H1 (cell line): ENCODE measurements around the gene SEPTIN1. TPM values are rescaled to one million over a fixed set of nuclear protein-coding genes. Genes with fewer than 3 reads are reported as not detected.

Experiments
- CTCF ChIA-PET: fragments of 300-600 bp; sonication (Branson Sonifier 250); formaldehyde crosslinking; loops from one replicate; lab custom pipeline; 2021; ENCODE audit not compliant: partially characterized antibody; lab: Charles Lee
- POLR2A ChIA-PET: fragments of 300-600 bp; sonication (Branson Sonifier 250); formaldehyde crosslinking; loops from one replicate; lab custom pipeline; 2021; ENCODE audit warnings: inconsistent platforms; ENCODE audit not compliant: partially characterized antibody; lab: Charles Lee
- DNase-seq, 2 experiments: peaks; one replicate each; pipeline versions ENCODE4 v3.0.0 to v3.0.0-alpha.2; 2010 to 2022; ENCODE audit warnings: low spot score in 2 of 2, low read depth in 1 of 2, mixed read lengths in 1 of 2
- FAIRE-seq: peaks from 2 replicates; lab custom pipeline; 2011; peaks lifted over from hg19 to GRCh38; lab: Jason Lieb, UNC
- H2AFZ ChIP-seq: 2 replicates; pipeline ENCODE4 v1.8.1; 2012; ENCODE audit warnings: low read length, inconsistent platforms
- H2AK5ac ChIP-seq: 2 replicates; pipeline ENCODE4 v1.6.1; 2013; ENCODE audit warnings: low read depth, low read length
- H2BK120ac ChIP-seq: replicated peaks from 2 replicates; pipeline ENCODE3; 2013; ENCODE audit warnings: low read depth, low read length, inconsistent platforms
- H2BK12ac ChIP-seq: 2 replicates; pipeline ENCODE4 v1.6.1; 2013; ENCODE audit warnings: low read depth, low read length
- H2BK15ac ChIP-seq: 2 replicates; pipeline ENCODE4 v1.6.1; 2013; ENCODE audit warnings: low read length
- H2BK20ac ChIP-seq: 2 replicates; pipeline ENCODE4 v1.6.1; 2013; ENCODE audit warnings: low read length
- H2BK5ac ChIP-seq: 2 replicates; pipeline ENCODE4 v1.6.1; 2013; ENCODE audit warnings: low read depth, low read length
- H3K14ac ChIP-seq: 2 replicates; pipeline ENCODE4 v1.6.1; 2013; ENCODE audit warnings: inconsistent platforms; ENCODE audit not compliant: insufficient read length
- H3K18ac ChIP-seq: 2 replicates; pipeline ENCODE4 v1.6.1; 2013; ENCODE audit warnings: low read length; ENCODE audit errors: extremely low read depth
- H3K23ac ChIP-seq: 2 replicates; pipeline ENCODE4 v1.6.1; 2013; ENCODE audit warnings: inconsistent platforms; ENCODE audit not compliant: insufficient read length
- H3K23me2 ChIP-seq: 2 replicates; pipeline ENCODE4 v1.6.1; 2013; ENCODE audit warnings: low read depth, low read length
- H3K27ac ChIP-seq: 2 replicates; pipeline ENCODE4 v1.6.1; 2011; ENCODE audit warnings: low read depth, low read length, inconsistent platforms
- H3K27me3 ChIP-seq, 4 experiments: replicated peaks in 1 of 4; 1 replicate in 1 of 4; 2 replicates in 3 of 4; pipeline versions ENCODE4 v1.6.1 to v1.8.1; 2011 to 2013; ENCODE audit warnings: low read length in 3 of 4, mild to moderate bottlenecking in 3 of 4, inconsistent platforms in 2 of 4, mixed read lengths in 2 of 4, moderate library complexity in 1 of 4; ENCODE audit not compliant: control insufficient read depth in 3 of 4, insufficient read depth in 3 of 4; ENCODE audit errors: extremely low read depth in 1 of 4
- H3K36me3 ChIP-seq, 4 experiments: 2 replicates each; pipeline versions ENCODE4 v1.6.1 to v1.8.1; 2011 to 2013; ENCODE audit warnings: mild to moderate bottlenecking in 4 of 4, low read length in 3 of 4, moderate library complexity in 2 of 4, control low read depth in 1 of 4, inconsistent platforms in 1 of 4; ENCODE audit not compliant: insufficient read depth in 4 of 4, control insufficient read depth in 2 of 4
- H3K4ac ChIP-seq: replicated peaks from 2 replicates; pipeline ENCODE3; 2013; ENCODE audit warnings: low read length, low read depth, mixed read lengths, inconsistent platforms; ENCODE audit not compliant: insufficient read length
- H3K4me1 ChIP-seq, 4 experiments: replicated peaks in 1 of 4; 1 replicate in 1 of 4; 2 replicates in 3 of 4; pipeline versions ENCODE4 v1.6.1 to v1.8.1; 2011 to 2013; ENCODE audit warnings: low read length in 3 of 4, inconsistent platforms in 2 of 4, mixed read lengths in 1 of 4; ENCODE audit not compliant: insufficient read depth in 4 of 4, control insufficient read depth in 3 of 4
- H3K4me2 ChIP-seq, 2 experiments: 2 replicates each; pipeline versions ENCODE4 v1.6.1 to v1.8.1; 2011 to 2013; ENCODE audit warnings: low read depth in 2 of 2, low read length in 2 of 2, control low read depth in 1 of 2, inconsistent platforms in 1 of 2, mild to moderate bottlenecking in 1 of 2; ENCODE audit not compliant: insufficient read depth in 1 of 2
- H3K4me3 ChIP-seq, 4 experiments: fragments of 200-600, 300-600 bp in 1 of 4; sonication (generic), shearing (Covaris generic), sonication (Bioruptor Twin) in 1 of 4; 2 replicates each; pipeline versions ENCODE4 v1.5.1 to v1.8.1; 2011 to 2016; ENCODE audit warnings: low read length in 4 of 4, low read depth in 3 of 4, control low read depth in 2 of 4, inconsistent platforms in 2 of 4, mild to moderate bottlenecking in 2 of 4, mixed read lengths in 1 of 4, moderate library complexity in 1 of 4; ENCODE audit not compliant: insufficient read depth in 2 of 4; ENCODE audit errors: extremely low read depth in 1 of 4
- H3K56ac ChIP-seq: replicated peaks from 2 replicates; pipeline ENCODE3; 2013; ENCODE audit warnings: low read depth, mild to moderate bottlenecking, mixed read lengths, low read length, inconsistent platforms; ENCODE audit not compliant: insufficient read length
- H3K79me1 ChIP-seq: 2 replicates; pipeline ENCODE4 v1.6.1; 2013; ENCODE audit warnings: low read depth, low read length, control low read depth
- H3K79me2 ChIP-seq, 2 experiments: 2 replicates each; pipeline versions ENCODE4 v1.6.1 to v1.8.1; 2012 to 2013; ENCODE audit warnings: low read length in 2 of 2, mild to moderate bottlenecking in 2 of 2, inconsistent platforms in 1 of 2; ENCODE audit not compliant: insufficient read depth in 2 of 2, control insufficient read depth in 1 of 2
- H3K9ac ChIP-seq, 4 experiments: replicated peaks in 1 of 4; 1 replicate in 1 of 4; 2 replicates in 3 of 4; pipeline versions ENCODE4 v1.6.1 to v1.8.1; 2011 to 2013; ENCODE audit warnings: low read depth in 3 of 4, low read length in 3 of 4, control low read depth in 2 of 4, mild to moderate bottlenecking in 2 of 4, moderate library complexity in 2 of 4, inconsistent platforms in 1 of 4; ENCODE audit errors: extremely low read depth in 1 of 4
- H3K9me3 ChIP-seq, 2 experiments: 2 replicates each; pipeline versions ENCODE4 v1.6.1 to v1.8.1; 2012 to 2013; ENCODE audit warnings: mild to moderate bottlenecking in 2 of 2, moderate library complexity in 2 of 2, control low read depth in 1 of 2, inconsistent platforms in 1 of 2, low read depth in 1 of 2, low read length in 1 of 2, mixed read lengths in 1 of 2; ENCODE audit not compliant: insufficient read depth in 2 of 2
- H4K20me1 ChIP-seq, 2 experiments: replicated peaks in 1 of 2; 2 replicates each; pipeline versions ENCODE3 to v1.8.1; 2011 to 2013; ENCODE audit warnings: inconsistent platforms in 2 of 2, low read length in 2 of 2, mild to moderate bottlenecking in 1 of 2; ENCODE audit not compliant: insufficient read depth in 2 of 2, control insufficient read depth in 1 of 2
- H4K5ac ChIP-seq: 2 replicates; pipeline ENCODE4 v1.6.1; 2013; ENCODE audit warnings: low read length, low read depth, mixed read lengths, inconsistent platforms; ENCODE audit not compliant: insufficient read length
- H4K8ac ChIP-seq: 2 replicates; pipeline ENCODE4 v1.8.0; 2013; ENCODE audit warnings: mild to moderate bottlenecking, moderate library complexity, low read length, inconsistent platforms; ENCODE audit not compliant: insufficient read depth; ENCODE audit errors: extremely low read depth
- H4K91ac ChIP-seq: replicated peaks from 2 replicates; pipeline ENCODE3; 2013; ENCODE audit warnings: low read length, mixed read lengths, inconsistent platforms; ENCODE audit not compliant: insufficient read length
- CHD1 ChIP-seq: IDR thresholded peaks from 2 replicates; pipeline ENCODE4 v1.6.1; 2012; ENCODE audit warnings: low read depth, low read length, improper control_type of control experiment
- CREB1 ChIP-seq: IDR thresholded peaks from 2 replicates; pipeline ENCODE4 v1.6.1; 2012; ENCODE audit warnings: inconsistent platforms
- GABPA ChIP-seq: IDR thresholded peaks from 2 replicates; pipeline ENCODE4 v1.6.1; 2011; ENCODE audit warnings: mild to moderate bottlenecking, low read length, moderate library complexity, borderline replicate concordance; ENCODE audit not compliant: insufficient read depth
- HDAC2 ChIP-seq, 2 experiments: fragments of 300-600 bp in 1 of 2; sonication (generic) in 1 of 2; IDR thresholded peaks; 2 replicates each; pipeline ENCODE4 v1.6.1; 2011 to 2012; ENCODE audit warnings: low read depth in 2 of 2, low read length in 2 of 2, mild to moderate bottlenecking in 2 of 2, moderate library complexity in 2 of 2, borderline replicate concordance in 1 of 2, inconsistent platforms in 1 of 2
- HDAC6 ChIP-seq: IDR thresholded peaks from one replicate; pipeline ENCODE4 v1.7.1; 2012; ENCODE audit warnings: low read depth, mild to moderate bottlenecking, inconsistent platforms, low read length, moderate library complexity
- JUN ChIP-seq: IDR thresholded peaks from 2 replicates; pipeline ENCODE4 v1.6.1; 2011; ENCODE audit warnings: low read depth, mild to moderate bottlenecking, improper control_type of control experiment, low read length
- KDM5A ChIP-seq: fragments of 200-600 bp; IDR thresholded peaks from 2 replicates; pipeline ENCODE4 v1.7.1; 2012; ENCODE audit warnings: mild to moderate bottlenecking, low read length, inconsistent platforms, mixed read lengths
- MAFK ChIP-seq: IDR thresholded peaks from 2 replicates; pipeline ENCODE4 v1.6.1; 2012; ENCODE audit warnings: low read depth, mild to moderate bottlenecking, improper control_type of control experiment, low read length
- POLR2AphosphoS5 ChIP-seq: IDR thresholded peaks from 2 replicates; pipeline ENCODE4 v1.6.1; 2011; ENCODE audit warnings: low read depth, low read length
- RNF2 ChIP-seq: fragments of 200-900, 300-1000 bp; sonication (generic); IDR thresholded peaks from 2 replicates; pipeline ENCODE4 v1.7.1; 2016; ENCODE audit warnings: borderline replicate concordance, low read depth, mild to moderate bottlenecking, antibody characterized with exemption, low read length; ENCODE audit not compliant: poor library complexity, severe bottlenecking; ENCODE audit errors: missing control alignments
- RXRA ChIP-seq: IDR thresholded peaks from 2 replicates; pipeline ENCODE4 v1.6.1; 2011; ENCODE audit warnings: low read depth, mild to moderate bottlenecking, low read length, moderate library complexity; ENCODE audit not compliant: insufficient read depth
- YY1 ChIP-seq: IDR thresholded peaks from 2 replicates; pipeline ENCODE4 v1.6.1; 2011; ENCODE audit warnings: low read depth, mild to moderate bottlenecking, low read length
- WGBS, 2 experiments: shearing (Covaris generic) in 1 of 2; methylation state at CpG; one replicate each; pipeline versions ENCODE4 v1.1.6 to v1.1.7; 2013 to 2015; ENCODE audit warnings: low lambda C conversion rate in 2 of 2, mixed read lengths in 2 of 2, inconsistent platforms in 1 of 2, low coverage in 1 of 2, missing lambda C conversion rate in 1 of 2; ENCODE audit not compliant: insufficient replicate concordance in 2 of 2, insufficient coverage in 1 of 2, insufficient read length in 1 of 2; ENCODE audit errors: extremely low coverage in 1 of 2, missing lambda C conversion rate in 1 of 2; 5-methylcytosine and 5-hydroxymethylcytosine counted together
- polyA plus RNA-seq, 7 experiments: library from polyadenylated mRNA; depleted of rRNA in 3 of 7; stranded (reverse) in 5 of 7; unstranded in 2 of 7; fragments of >200 nt in 5 of 7; fragments of 200-250 nt in 2 of 7; gene quantifications; 1 replicate in 5 of 7; 2 replicates in 1 of 7; 4 replicates in 1 of 7; pipeline versions ENCODE4 v1.2.1 to v1.2.3, GENCODE V29; 2011 to 2013; ENCODE audit warnings: missing spikeins in 2 of 7, mixed read lengths in 2 of 7
- total RNA-seq: library from RNA; stranded (reverse); fragmentation: NEBNext Ultra II Directional; extraction: Animal tissue kit (Norgen Biotek cat#: 25700); gene quantifications from 2 replicates; pipeline ENCODE4 v1.2.1, GENCODE V29; 2021
- TF ChIP-seq, protein P1 (sequence below): IDR thresholded peaks from 2 replicates; pipeline ENCODE4 v1.6.1; 2012; ENCODE audit warnings: inconsistent platforms

SEPTIN1 gene
- total and polyA plus RNA-seq, 2 of the 8 experiments (the other 6 are each of a cell fraction or from before 2014, with no cell fraction given), result 0.24 to 1.4 TPM

GRCh38 chr16:30355954-30356308 is 26.4 kb downstream of the SEPTIN1 start:
- H4K20me1 ChIP-seq, result peaks cover 0 to 12% of the 10 kb centered on the region in 2 experiments
- no peak overlapping the region for H2BK20ac ChIP-seq
- peak overlapping the region; percentile 61; the same call in 1 of the 2 replicates for H2BK15ac ChIP-seq
- H2AFZ ChIP-seq, result no peak overlapping the region
- POLR2A ChIA-PET, result interaction anchor here (0.7 to 7.9 kb wide), 16 partner anchors 9 to 343 kb away, joined by 3 to 79 read pairs (median 8); partner anchors contain the start of genes SRCAP, TBC1D10B, ZNF48 and ZNF747
- no peaks in the 10 kb centered on the region for H3K9me3 ChIP-seq
- peak overlapping the region; percentile 61 to 88 for H3K4me2 ChIP-seq
- H3K23me2 ChIP-seq, result peaks cover 11% of the 10 kb centered on the region
- peak overlapping the region; percentile 85; the same call in 1 of the 2 replicates for H2BK12ac ChIP-seq
- peak overlapping the region; percentile 92 for H4K91ac ChIP-seq
- H4K5ac ChIP-seq, result no peak overlapping the region
- H3K4me3 ChIP-seq, result peak overlapping the region; percentile 51 to 93 (median 81)
- no peak overlapping the region for H3K23ac ChIP-seq
- peak overlapping the region; percentile 93 for H3K18ac ChIP-seq
- H3K4ac ChIP-seq, result peak overlapping the region; percentile 40
- H3K36me3 ChIP-seq, result peaks cover 12 to 28% (median 23%) of the 10 kb centered on the region in 4 experiments
- H3K79me1 ChIP-seq, result no peaks in the 10 kb centered on the region; the same call in 1 of the 2 replicates
- H3K79me2 ChIP-seq, result peaks cover 0 to 14% of the 10 kb centered on the region in 2 experiments; a peak in 2 of 4 replicates
- H3K56ac ChIP-seq, result no peak overlapping the region
- no peak overlapping the region for H2BK120ac ChIP-seq
- peak overlapping the region; percentile 96 for H2BK5ac ChIP-seq
- CTCF ChIA-PET, result interaction anchor here (1.1 to 3.5 kb wide), 7 partner anchors 9 to 54 kb away, joined by 3 to 12 read pairs (median 4); partner anchors contain the start of genes SEPTIN1 and TBC1D10B
- FAIRE-seq, result no peak
- peak overlapping the region; percentile 97 for H3K27ac ChIP-seq
- H2AK5ac ChIP-seq, result peak overlapping the region; percentile 17; the same call in 1 of the 2 replicates
- no peaks in the 10 kb centered on the region for H3K27me3 ChIP-seq
- peak overlapping the region; percentile 72 for H4K8ac ChIP-seq
- peak overlapping the region; percentile 88 to 96 (median 90) for H3K9ac ChIP-seq
- peaks cover 0 to 12% (median 6%) of the 10 kb centered on the region in 4 experiments; a peak in 5 of 7 replicates for H3K4me1 ChIP-seq
- H3K14ac ChIP-seq, result no peak overlapping the region
- WGBS, 2 experiments, result 70% methylated on average over 7 of the region's 7 CpGs; no CpG with 5 or more reads in 1 of the 2 experiments
- DNase-seq, result no peak
- TF ChIP-seq YY1 (no peak), CREB1 (no peak), CHD1 (no peak), MAFK (no peak), POLR2AphosphoS5 (peak; percentile 30; the same call in 1 of the 2 replicates), RNF2 (no peak), GABPA (no peak), KDM5A (no peak), HDAC6 (no peak), HDAC2 (IDR thresholded peaks at IDR 0.05; ENCODE audit: borderline replicate concordance in 1 of 2, low read depth in 2 of 2, low read length in 2 of 2) (no peak), JUN (no peak), RXRA (no peak)
- TF ChIP-seq, protein P1, sequence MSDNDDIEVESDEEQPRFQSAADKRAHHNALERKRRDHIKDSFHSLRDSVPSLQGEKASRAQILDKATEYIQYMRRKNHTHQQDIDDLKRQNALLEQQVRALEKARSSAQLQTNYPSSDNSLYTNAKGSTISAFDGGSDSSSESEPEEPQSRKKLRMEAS, result peak; percentile 96
